Skeletal muscle satellite cell (primary cell): ENCODE data around the gene TTI1. TPM values are rescaled to one million over a fixed set of nuclear protein-coding genes. Genes with fewer than 3 reads are reported as not detected.

ENCODE experiments used
- H3K27me3 ChIP-seq: 2 replicates; pipeline ENCODE4 v1.7.0; 2013; ENCODE audit warnings: low read length; ENCODE audit not compliant: control insufficient read depth, insufficient read depth
- H3K36me3 ChIP-seq: 2 replicates; pipeline ENCODE4 v1.7.0; 2013; ENCODE audit warnings: mild to moderate bottlenecking, control low read depth, low read length; ENCODE audit not compliant: insufficient read depth
- H3K4me1 ChIP-seq: 2 replicates; pipeline ENCODE4 v1.7.0; 2013; ENCODE audit warnings: low read length; ENCODE audit not compliant: control insufficient read depth, insufficient read depth
- H3K4me2 ChIP-seq: 2 replicates; pipeline ENCODE4 v1.7.0; 2013; ENCODE audit warnings: mild to moderate bottlenecking, low read length
- H3K4me3 ChIP-seq: 2 replicates; pipeline ENCODE4 v1.7.0; 2013; ENCODE audit warnings: low read length
- H3K9ac ChIP-seq: 2 replicates; pipeline ENCODE4 v1.7.0; 2013; ENCODE audit warnings: mild to moderate bottlenecking, low read depth, low read length, moderate library complexity
- H3K9me3 ChIP-seq: replicated peaks from 2 replicates; pipeline ENCODE4 v1.7.0; 2013; ENCODE audit warnings: mild to moderate bottlenecking, control low read depth, low read length
- total RNA-seq: library from RNA; depleted of rRNA; stranded (reverse); fragments of >200 nt; gene quantifications from 2 replicates; pipeline ENCODE4 v1.2.3, GENCODE V29; 2012; rRNA removed

Gene TTI1
- 17.3 and 22.3 TPM in 2 replicates for total RNA-seq

DNA sequence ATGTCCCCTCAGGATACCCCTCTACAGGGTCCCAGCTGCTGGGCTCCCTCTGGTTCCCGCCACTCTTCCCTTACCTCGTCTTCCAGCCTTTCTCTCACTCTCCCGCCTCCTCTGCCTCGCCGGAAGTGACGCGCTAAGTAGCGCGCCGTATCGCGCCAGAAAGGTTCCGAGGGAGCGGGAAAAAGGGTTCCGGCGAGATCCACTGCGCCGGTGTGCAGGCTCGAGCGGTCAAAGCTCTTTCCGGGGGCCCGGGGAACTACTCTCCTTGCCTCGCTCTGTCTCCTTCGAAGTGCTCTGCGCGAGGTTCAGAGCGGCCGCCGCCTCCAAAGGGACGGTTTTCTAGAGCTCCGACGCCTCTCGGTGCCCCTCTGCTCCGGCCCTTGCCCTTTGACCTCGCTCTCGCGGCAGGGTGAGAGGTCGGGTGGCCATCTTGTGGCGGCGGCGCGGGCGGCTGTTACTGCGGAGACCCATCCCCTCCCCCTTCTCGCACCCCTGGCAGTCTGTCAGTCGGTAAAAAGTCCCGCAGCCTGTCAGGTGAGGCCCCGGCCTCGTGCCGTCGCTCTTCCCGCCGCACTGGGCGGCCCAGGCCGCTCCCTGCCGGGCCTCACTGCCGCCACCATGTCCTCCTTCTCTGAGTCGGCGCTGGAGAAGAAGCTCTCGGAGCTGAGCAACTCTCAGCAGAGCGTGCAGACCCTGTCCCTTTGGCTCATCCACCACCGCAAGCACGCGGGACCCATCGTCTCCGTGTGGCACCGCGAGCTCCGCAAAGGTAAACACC lies at the start of gene TTI1, which contains the start of gene RPRD1B:
TTI1 (minus strand) TSS at position 127 of the 778 bp plus-strand sequence. CDS start 19,640 bp downstream, outside the sequence.
RPRD1B (plus strand) TSS at position 417 of the 778 bp plus-strand sequence; CDS start at position 619, 202 bp downstream.
- Histone ChIP-seq H3K36me3 (peaks cover 15% of the 10 kb centered on the region), H3K27me3 (no peaks in the 10 kb centered on the region), H3K4me1 (peaks cover 20% of the 10 kb centered on the region), H3K4me3 (peak within 1 kb of the TSS; percentile 95), H3K9me3 (no peaks in the 10 kb centered on the region), H3K4me2 (peak within 1 kb of the TSS; percentile 81), H3K9ac (peak within 1 kb of the TSS; percentile 97)

- peaks cover 54% of the 10 kb centered on the region for H3K36me3 ChIP-seq
- H3K4me3 ChIP-seq, result no peak overlapping the region
- no peak overlapping the region for H3K4me2 ChIP-seq
These were observed 49.6 kb upstream of the TTI1 start for GRCh38 chr20:38082894-38083293.

DNA sequence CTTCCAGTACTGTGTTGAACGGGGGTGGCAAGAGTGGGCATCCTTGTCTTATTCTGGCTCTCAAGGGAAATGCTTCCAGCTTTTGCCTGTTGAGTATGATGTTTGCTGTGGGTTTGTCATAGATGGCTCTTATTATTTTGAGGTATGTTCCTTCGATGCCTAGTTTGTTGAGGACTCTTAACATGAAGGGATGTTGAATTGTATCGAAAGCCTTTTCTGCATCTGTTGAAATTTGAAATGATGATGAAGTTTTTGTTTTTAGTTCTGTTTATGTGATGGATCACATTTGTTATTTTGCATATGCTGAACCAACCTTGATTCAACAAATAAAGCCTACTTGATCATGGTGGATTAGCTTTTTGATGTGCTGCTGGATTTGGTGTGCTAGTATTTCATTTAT lies 48.3 kb upstream of the TTI1 start:
- H3K4me2 ChIP-seq, result no peak overlapping the region
- no peaks in the 10 kb centered on the region for H3K27me3 ChIP-seq
- H3K9ac ChIP-seq, result no peak overlapping the region
- H3K36me3 ChIP-seq, result peaks cover 47% of the 10 kb centered on the region
- no peak overlapping the region for H3K4me3 ChIP-seq
- H3K4me1 ChIP-seq, result peaks cover 4% of the 10 kb centered on the region
- H3K9me3 ChIP-seq, result no peaks in the 10 kb centered on the region

More at GRCh38 chr20:38082894-38083293, 49.6 kb upstream of the TTI1 start:
- Histone ChIP-seq H3K9ac (no peak overlapping the region), H3K9me3 (no peaks in the 10 kb centered on the region), H3K4me1 (peaks cover 4% of the 10 kb centered on the region), H3K27me3 (no peaks in the 10 kb centered on the region)

DNA sequence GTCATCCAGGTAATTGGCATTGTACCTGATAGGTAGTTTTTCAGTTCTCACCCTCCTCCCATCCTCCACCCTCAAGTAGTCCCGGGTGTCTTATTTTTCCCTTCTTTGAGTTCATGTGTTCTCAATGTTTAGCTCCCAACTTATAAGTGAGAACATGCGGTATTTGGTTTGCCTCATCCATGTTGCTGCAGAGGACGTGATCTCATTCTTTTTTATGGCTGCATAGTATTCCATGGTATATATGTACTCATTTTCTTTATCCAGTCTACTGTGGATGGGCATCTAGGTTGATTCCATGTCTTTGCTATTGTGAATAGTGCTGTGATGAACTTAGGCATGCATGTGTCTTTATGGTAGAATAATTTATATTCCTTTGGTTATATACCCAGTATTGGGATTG lies 46.1 kb upstream of the TTI1 start:
- peaks cover 7% of the 10 kb centered on the region for H3K4me1 ChIP-seq
- no peak overlapping the region for H3K4me2 ChIP-seq
- H3K9ac ChIP-seq, result no peak overlapping the region
- no peaks in the 10 kb centered on the region for H3K27me3 ChIP-seq
- H3K4me3 ChIP-seq, result no peak overlapping the region
- no peaks in the 10 kb centered on the region for H3K9me3 ChIP-seq
- H3K36me3 ChIP-seq, result peaks cover 35% of the 10 kb centered on the region

GRCh38 chr20:38078084-38078483 lies 44.8 kb upstream of the TTI1 start:
- Histone ChIP-seq H3K4me1 (peaks cover 9% of the 10 kb centered on the region), H3K4me3 (no peak overlapping the region), H3K9ac (no peak overlapping the region), H3K4me2 (no peak overlapping the region), H3K9me3 (no peaks in the 10 kb centered on the region), H3K36me3 (peaks cover 31% of the 10 kb centered on the region), H3K27me3 (no peaks in the 10 kb centered on the region)

DNA sequence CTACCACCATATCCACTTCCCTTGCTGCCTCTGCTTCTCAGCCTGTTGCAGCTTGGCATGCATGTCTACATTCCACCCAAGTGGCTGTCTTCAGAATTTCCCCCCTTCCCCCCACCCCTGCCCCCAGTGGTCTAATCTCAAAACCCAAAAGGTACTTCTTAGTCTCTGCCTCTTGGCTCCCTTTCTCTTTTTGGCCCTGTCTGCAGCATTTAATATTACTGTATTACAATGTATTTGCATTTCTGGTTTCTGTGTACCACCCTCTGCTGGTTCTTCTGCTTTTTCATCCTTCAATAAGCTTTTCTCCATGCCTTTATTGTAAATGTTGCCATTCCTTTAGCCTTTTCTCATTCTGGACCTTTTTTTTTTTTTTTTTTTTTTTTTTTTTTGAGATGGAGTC lies 43.3 kb upstream of the TTI1 start:
- Histone ChIP-seq H3K4me3 (no peak overlapping the region), H3K9ac (no peak overlapping the region), H3K9me3 (no peaks in the 10 kb centered on the region), H3K4me2 (no peak overlapping the region), H3K36me3 (peaks cover 41% of the 10 kb centered on the region), H3K4me1 (peaks cover 13% of the 10 kb centered on the region), H3K27me3 (no peaks in the 10 kb centered on the region)

DNA sequence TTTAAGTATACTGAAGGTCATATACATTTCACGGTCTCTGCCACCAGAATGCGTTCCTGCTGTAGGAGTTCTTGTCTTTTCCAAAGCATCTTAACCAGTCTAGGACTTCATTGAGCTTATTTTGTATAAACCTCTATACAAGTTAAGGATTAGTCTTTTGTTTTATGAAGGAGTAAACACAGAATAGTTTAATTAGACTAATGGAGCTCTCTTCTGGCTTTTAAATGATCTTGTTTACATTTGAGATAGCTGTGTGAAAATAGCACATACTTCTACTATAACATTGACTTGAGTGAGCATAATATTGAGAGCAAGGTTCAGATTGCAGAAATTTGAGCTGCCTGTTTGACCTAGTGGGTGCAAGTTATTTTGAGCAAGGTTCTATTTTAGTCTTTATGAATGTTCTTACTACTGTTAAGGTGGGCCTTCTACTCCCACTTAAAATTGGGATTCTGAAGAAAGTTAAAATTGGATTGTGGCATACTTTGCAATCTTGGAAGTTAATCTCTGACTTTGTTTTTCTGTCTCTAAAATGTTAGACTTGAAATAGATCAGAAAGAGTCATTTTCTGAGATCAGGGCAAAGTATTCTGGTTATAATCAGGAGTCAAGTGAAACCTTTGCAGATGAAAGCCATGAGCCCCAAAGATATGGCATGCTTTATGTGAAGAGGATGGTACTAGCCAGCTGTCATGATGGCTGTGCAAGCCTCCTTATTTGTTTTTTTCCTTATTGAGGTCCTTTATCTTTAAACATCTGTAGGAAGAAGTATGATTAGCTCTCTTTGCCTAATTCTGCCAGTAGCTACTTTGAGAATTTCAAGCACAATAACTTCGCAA lies 42.1 kb upstream of the TTI1 start:
- Histone ChIP-seq H3K9ac (no peak overlapping the region), H3K4me1 (peaks cover 13% of the 10 kb centered on the region), H3K4me3 (no peak overlapping the region), H3K27me3 (no peaks in the 10 kb centered on the region), H3K4me2 (no peak overlapping the region), H3K36me3 (peaks cover 44% of the 10 kb centered on the region), H3K9me3 (no peaks in the 10 kb centered on the region)

DNA sequence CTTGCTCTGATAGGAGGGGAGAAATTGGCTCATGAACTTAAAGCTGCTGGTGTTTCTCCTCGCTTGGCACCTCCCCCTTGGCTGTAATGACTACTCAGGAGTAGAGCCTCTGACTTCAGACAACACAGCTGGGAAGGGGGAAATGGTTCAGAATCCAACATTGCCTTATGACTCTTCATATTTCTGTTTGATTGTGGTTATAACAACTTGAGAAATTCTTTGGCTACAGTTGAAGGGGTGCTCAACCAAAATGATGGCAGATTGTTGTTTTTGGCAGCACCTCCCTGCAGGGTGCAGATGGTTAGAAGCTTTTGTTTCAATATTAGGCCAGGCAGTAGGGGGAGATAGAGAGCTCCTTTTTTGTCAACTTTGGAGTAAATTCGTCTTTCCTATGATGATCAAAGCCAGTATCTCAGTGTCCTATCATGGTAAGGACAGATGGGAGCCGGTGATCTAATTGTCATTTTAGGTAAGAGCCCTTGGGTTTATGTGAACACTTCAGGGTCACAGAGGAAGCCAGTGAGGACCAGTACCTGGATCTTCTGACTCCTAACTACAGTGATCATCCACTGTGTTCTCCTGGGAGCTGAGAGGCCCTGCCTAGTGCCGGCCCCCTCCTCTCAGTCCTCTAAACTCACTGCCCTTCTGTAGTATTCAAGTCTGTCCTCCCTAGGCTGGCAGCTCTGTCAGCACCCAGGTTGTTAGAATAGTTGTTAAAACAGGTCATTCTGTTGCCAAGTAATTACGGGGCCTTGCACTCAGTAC lies 40.2 kb upstream of the TTI1 start:
- H3K9ac ChIP-seq, result no peak overlapping the region
- H3K36me3 ChIP-seq, result peaks cover 52% of the 10 kb centered on the region

GRCh38 chr20:38072898-38073297 lies 39.6 kb upstream of the TTI1 start:
- H3K36me3 ChIP-seq, result peaks cover 57% of the 10 kb centered on the region
- H3K9ac ChIP-seq, result no peak overlapping the region

More for the DNA sequence above, 40.2 kb upstream of the TTI1 start:
- Histone ChIP-seq H3K27me3 (no peaks in the 10 kb centered on the region), H3K9me3 (no peaks in the 10 kb centered on the region), H3K4me1 (peaks cover 13% of the 10 kb centered on the region), H3K4me3 (no peak overlapping the region), H3K4me2 (no peak overlapping the region)

DNA sequence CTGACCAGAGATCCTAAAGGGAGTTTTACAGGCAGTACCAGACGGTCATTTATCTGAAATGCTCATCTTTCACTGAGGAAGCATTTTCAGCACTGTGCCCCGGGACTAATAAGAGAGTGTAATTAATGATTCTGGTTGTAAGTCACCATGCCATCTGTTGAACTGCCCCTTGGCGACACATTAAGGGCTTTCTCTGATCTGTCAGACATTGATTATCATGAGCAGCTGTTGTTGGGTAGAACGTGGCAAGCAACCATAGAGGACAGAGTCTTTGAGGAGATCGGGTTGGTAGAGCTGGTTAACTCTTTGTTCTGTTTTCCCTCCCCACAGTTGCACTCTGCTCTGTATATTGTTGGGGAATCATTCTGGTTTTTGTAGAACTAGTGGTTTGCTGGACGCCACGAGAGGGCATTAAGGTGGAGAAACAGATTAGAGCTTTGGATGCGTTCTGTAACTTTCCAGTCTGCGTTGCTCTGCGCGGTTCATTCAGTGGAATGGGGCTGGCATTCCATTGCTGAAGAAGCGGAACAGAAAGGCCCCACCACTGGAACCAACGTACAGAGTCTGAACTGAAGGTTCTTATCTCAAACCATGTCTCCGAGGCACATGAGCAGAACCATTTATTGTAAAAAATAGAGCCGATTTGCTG lies 34.6 kb upstream of the TTI1 start:
- H3K4me1 ChIP-seq, result peaks cover 2% of the 10 kb centered on the region
- no peak overlapping the region for H3K4me3 ChIP-seq
- H3K9me3 ChIP-seq, result no peaks in the 10 kb centered on the region
- H3K4me2 ChIP-seq, result no peak overlapping the region
- no peaks in the 10 kb centered on the region for H3K27me3 ChIP-seq
- no peak overlapping the region for H3K9ac ChIP-seq
- H3K36me3 ChIP-seq, result peaks cover 83% of the 10 kb centered on the region

More at GRCh38 chr20:38072898-38073297, 39.6 kb upstream of the TTI1 start:
- Histone ChIP-seq H3K9me3 (no peaks in the 10 kb centered on the region), H3K4me3 (no peak overlapping the region), H3K4me2 (no peak overlapping the region), H3K4me1 (peaks cover 13% of the 10 kb centered on the region), H3K27me3 (no peaks in the 10 kb centered on the region)
